ENCODE data around the gene PEX19.

PEX19 gene

DNA sequence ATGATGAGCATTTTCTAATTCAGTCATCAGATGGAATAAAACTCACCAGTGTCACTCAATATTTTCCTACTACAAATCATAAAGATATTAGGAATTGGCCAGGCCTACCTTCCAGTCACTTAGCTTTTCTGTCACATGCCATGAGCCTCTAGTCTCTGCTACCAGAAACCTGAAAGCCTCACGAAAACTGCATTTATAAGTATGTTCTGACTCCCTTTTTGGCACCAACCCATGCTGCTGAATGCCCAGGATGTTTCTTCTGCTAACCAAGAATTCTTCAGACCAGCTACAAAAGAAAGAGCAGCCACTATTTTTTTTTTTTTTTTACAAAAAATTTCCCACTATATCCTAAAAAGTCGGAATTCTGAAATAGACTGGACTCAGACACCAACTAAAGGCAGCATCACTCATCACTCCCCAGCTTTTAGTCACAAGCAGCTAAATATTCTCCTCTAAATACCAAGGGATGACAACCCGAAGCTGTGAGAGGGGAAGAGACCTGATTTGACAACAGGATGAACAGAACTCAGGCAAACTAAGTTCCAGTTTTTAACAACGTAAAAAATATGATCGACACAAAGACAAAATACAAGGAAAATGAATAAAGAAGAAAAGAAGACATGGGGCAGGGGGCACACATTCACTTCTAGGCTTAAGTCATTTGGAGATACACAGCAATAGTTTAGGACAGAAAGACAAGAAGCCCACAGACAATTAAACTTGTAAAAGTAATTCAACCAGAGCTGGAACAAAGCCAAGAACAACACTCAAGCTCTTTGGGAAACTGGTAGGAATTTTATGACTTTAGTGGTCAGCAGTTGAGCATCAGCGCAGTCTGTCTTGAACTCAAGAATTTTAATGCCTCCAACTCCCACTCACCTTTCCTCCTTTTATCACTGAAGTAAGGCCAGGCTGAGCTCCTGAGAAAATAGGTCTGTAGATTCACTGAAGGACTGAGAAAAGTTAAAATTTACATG is 24.2 kb downstream of the PEX19 start (continued):
- TF ChIP-seq, protein P1, sequence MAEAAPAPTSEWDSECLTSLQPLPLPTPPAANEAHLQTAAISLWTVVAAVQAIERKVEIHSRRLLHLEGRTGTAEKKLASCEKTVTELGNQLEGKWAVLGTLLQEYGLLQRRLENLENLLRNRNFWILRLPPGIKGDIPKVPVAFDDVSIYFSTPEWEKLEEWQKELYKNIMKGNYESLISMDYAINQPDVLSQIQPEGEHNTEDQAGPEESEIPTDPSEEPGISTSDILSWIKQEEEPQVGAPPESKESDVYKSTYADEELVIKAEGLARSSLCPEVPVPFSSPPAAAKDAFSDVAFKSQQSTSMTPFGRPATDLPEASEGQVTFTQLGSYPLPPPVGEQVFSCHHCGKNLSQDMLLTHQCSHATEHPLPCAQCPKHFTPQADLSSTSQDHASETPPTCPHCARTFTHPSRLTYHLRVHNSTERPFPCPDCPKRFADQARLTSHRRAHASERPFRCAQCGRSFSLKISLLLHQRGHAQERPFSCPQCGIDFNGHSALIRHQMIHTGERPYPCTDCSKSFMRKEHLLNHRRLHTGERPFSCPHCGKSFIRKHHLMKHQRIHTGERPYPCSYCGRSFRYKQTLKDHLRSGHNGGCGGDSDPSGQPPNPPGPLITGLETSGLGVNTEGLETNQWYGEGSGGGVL (tag by site-specific recombination; IDR thresholded peaks at IDR 0.05), result peak; percentile 16; the same call in 1 of the 2 replicates
- TF ChIP-seq ZNF37A (tag by site-specific recombination; IDR thresholded peaks at IDR 0.05) (0 out of 2 replicates have a peak, but pooled peaks have one; percentile 26), ZNF311 (tag by site-specific recombination; IDR thresholded peaks at IDR 0.05; ENCODE audit: borderline replicate concordance) (no peak), ZNF121 (tag by site-specific recombination; IDR thresholded peaks at IDR 0.05) (no peak), ZNF596 (tag by site-specific recombination; IDR thresholded peaks at IDR 0.05) (peak; percentile 54; the same call in 1 of the 2 replicates), ZNF248 (tag by site-specific recombination; IDR thresholded peaks at IDR 0.05) (no peak), ZIC2 (tag by site-specific recombination; IDR thresholded peaks at IDR 0.05) (no peak; the same call in 1 of the 2 replicates), GLI2 (tag by site-specific recombination; IDR thresholded peaks at IDR 0.05; ENCODE audit: borderline replicate concordance, low read depth) (peak; percentile 84), ZNF24 (tag by site-specific recombination; IDR thresholded peaks at IDR 0.05) (peak; percentile 76), ZNF423 (tag by site-specific recombination; IDR thresholded peaks at IDR 0.05) (no peak), ZFP37 (tag by site-specific recombination; IDR thresholded peaks at IDR 0.05) (no peak), ZBTB21 (tag by site-specific recombination; IDR thresholded peaks at IDR 0.05) (peak; percentile 62; the same call in 1 of the 2 replicates), ZNF404 (tag by site-specific recombination; IDR thresholded peaks at IDR 0.05) (no peak), ZNF112 (tag by site-specific recombination; IDR thresholded peaks at IDR 0.05) (no peak), BCL11B (tag by site-specific recombination; IDR thresholded peaks at IDR 0.05; ENCODE audit: low read depth) (peak; percentile 96), ZNF239 (tag by site-specific recombination; IDR thresholded peaks at IDR 0.05) (no peak), ZNF394 (tag by site-specific recombination; IDR thresholded peaks at IDR 0.05; ENCODE audit: borderline replicate concordance) (peak; percentile 32; the same call in 1 of the 2 replicates), ZNF624 (tag by site-specific recombination; IDR thresholded peaks at IDR 0.05) (no peak), ZNF157 (tag by site-specific recombination; IDR thresholded peaks at IDR 0.05) (no peak), ZNF146 (tag by site-specific recombination; IDR thresholded peaks at IDR 0.05) (no peak), ZNF747 (tag by site-specific recombination; IDR thresholded peaks at IDR 0.05) (no peak), ZBTB1 (tag by site-specific recombination; IDR thresholded peaks at IDR 0.05) (no peak)
- TF ChIP-seq, protein P2, sequence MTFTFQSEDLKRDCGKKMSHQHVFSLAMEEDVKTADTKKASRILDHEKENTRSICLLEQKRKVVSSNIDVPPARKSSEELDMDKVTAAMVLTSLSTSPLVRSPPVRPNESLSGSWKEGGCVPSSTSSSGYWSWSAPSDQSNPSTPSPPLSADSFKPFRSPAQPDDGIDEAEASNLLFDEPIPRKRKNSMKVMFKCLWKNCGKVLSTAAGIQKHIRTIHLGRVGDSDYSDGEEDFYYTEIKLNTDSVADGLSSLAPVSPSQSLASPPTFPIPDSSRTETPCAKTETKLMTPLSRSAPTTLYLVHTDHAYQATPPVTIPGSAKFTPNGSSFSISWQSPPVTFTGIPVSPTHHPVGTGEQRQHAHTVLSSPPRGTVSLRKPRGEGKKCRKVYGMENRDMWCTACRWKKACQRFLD (tag by site-specific recombination; IDR thresholded peaks at IDR 0.05), result no peak
- TF ChIP-seq, protein P3, sequence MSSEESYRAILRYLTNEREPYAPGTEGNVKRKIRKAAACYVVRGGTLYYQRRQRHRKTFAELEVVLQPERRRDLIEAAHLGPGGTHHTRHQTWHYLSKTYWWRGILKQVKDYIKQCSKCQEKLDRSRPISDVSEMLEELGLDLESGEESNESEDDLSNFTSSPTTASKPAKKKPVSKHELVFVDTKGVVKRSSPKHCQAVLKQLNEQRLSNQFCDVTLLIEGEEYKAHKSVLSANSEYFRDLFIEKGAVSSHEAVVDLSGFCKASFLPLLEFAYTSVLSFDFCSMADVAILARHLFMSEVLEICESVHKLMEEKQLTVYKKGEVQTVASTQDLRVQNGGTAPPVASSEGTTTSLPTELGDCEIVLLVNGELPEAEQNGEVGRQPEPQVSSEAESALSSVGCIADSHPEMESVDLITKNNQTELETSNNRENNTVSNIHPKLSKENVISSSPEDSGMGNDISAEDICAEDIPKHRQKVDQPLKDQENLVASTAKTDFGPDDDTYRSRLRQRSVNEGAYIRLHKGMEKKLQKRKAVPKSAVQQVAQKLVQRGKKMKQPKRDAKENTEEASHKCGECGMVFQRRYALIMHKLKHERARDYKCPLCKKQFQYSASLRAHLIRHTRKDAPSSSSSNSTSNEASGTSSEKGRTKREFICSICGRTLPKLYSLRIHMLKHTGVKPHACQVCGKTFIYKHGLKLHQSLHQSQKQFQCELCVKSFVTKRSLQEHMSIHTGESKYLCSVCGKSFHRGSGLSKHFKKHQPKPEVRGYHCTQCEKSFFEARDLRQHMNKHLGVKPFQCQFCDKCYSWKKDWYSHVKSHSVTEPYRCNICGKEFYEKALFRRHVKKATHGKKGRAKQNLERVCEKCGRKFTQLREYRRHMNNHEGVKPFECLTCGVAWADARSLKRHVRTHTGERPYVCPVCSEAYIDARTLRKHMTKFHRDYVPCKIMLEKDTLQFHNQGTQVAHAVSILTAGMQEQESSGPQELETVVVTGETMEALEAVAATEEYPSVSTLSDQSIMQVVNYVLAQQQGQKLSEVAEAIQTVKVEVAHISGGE (tag by site-specific recombination; conservative IDR thresholded peaks at IDR 0.05; ENCODE audit: low read depth), result no peak
- TF ChIP-seq, protein P4, sequence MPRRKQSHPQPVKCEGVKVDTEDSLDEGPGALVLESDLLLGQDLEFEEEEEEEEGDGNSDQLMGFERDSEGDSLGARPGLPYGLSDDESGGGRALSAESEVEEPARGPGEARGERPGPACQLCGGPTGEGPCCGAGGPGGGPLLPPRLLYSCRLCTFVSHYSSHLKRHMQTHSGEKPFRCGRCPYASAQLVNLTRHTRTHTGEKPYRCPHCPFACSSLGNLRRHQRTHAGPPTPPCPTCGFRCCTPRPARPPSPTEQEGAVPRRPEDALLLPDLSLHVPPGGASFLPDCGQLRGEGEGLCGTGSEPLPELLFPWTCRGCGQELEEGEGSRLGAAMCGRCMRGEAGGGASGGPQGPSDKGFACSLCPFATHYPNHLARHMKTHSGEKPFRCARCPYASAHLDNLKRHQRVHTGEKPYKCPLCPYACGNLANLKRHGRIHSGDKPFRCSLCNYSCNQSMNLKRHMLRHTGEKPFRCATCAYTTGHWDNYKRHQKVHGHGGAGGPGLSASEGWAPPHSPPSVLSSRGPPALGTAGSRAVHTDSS (tag by site-specific recombination; IDR thresholded peaks at IDR 0.05), result no peak
- TF ChIP-seq, protein P5, sequence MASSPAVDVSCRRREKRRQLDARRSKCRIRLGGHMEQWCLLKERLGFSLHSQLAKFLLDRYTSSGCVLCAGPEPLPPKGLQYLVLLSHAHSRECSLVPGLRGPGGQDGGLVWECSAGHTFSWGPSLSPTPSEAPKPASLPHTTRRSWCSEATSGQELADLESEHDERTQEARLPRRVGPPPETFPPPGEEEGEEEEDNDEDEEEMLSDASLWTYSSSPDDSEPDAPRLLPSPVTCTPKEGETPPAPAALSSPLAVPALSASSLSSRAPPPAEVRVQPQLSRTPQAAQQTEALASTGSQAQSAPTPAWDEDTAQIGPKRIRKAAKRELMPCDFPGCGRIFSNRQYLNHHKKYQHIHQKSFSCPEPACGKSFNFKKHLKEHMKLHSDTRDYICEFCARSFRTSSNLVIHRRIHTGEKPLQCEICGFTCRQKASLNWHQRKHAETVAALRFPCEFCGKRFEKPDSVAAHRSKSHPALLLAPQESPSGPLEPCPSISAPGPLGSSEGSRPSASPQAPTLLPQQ (tag by site-specific recombination; IDR thresholded peaks at IDR 0.05), result peak; percentile 58; the same call in 1 of the 2 replicates
